Calu3 (cell line): ENCODE results near the gene PRKX. TPM values are rescaled to one million over a fixed set of nuclear protein-coding genes. Genes with fewer than 3 reads are reported as not detected.
"Not testable (repeated sequence)": the region's sequence is repeated elsewhere in the genome, so short reads cannot be mapped to it uniquely, and the experiment has no call there.

ENCODE experiments used
- BruUV-seq: library from RNA; stranded (reverse); fragments of 400-500 nt; replicated peaks from 2 replicates; lab custom pipeline; 2021; lab: Mats Ljungman, UMichigan
- CTCF ChIA-PET: fragments of 300-600 bp; sonication (Branson Sonifier 250); formaldehyde crosslinking; loops from one replicate; lab custom pipeline; 2022; ENCODE audit warnings: antibody characterized with exemption; lab: Charles Lee
- DNase-seq: peaks from one replicate; pipeline ENCODE4 v3.0.0; 2022
- H3K27ac Mint-ChIP-seq: one replicate; pipeline ENCODE4 v1.8.0; 2022; ENCODE audit warnings: mixed read lengths; ENCODE audit not compliant: unreplicated experiment
- H3K27me3 Mint-ChIP-seq: one replicate; pipeline ENCODE4 v1.8.0; 2022; ENCODE audit warnings: mixed read lengths; ENCODE audit not compliant: unreplicated experiment
- H3K36me3 Mint-ChIP-seq: one replicate; pipeline ENCODE4 v1.8.0; 2022; ENCODE audit warnings: mild to moderate bottlenecking, moderate library complexity, mixed read lengths; ENCODE audit not compliant: insufficient read depth, unreplicated experiment
- H3K4me1 Mint-ChIP-seq: one replicate; pipeline ENCODE4 v1.8.0; 2022; ENCODE audit warnings: mild to moderate bottlenecking, low read depth, mixed read lengths; ENCODE audit not compliant: unreplicated experiment
- H3K4me3 Mint-ChIP-seq: one replicate; pipeline ENCODE4 v1.8.0; 2022; ENCODE audit warnings: mild to moderate bottlenecking, low read depth, moderate library complexity, mixed read lengths; ENCODE audit not compliant: unreplicated experiment
- H3K9me3 Mint-ChIP-seq: one replicate; pipeline ENCODE4 v1.8.0; 2022; ENCODE audit warnings: low read depth, mixed read lengths; ENCODE audit not compliant: unreplicated experiment
- intact Hi-C: fragments of 100-400 bp; cut with micrococcal nuclease; formaldehyde crosslinking; loops from one replicate; pipeline ENCODE4 v1.10.0; 2022; ENCODE audit not compliant: unreplicated experiment
- total RNA-seq: library from RNA; stranded (reverse); gene quantifications from 2 replicates; pipeline ENCODE4 v1.2.3, GENCODE V29; 2022
- TF ChIP-seq, protein P1 (sequence below): fragments of 200-600 bp; IDR thresholded peaks from one replicate; pipeline ENCODE4 v1.8.0; 2022; ENCODE audit warnings: antibody characterized with exemption; ENCODE audit not compliant: unreplicated experiment

PRKX gene
- total RNA-seq, 1 experiment from 2014 or later: 25.7 TPM

DNA sequence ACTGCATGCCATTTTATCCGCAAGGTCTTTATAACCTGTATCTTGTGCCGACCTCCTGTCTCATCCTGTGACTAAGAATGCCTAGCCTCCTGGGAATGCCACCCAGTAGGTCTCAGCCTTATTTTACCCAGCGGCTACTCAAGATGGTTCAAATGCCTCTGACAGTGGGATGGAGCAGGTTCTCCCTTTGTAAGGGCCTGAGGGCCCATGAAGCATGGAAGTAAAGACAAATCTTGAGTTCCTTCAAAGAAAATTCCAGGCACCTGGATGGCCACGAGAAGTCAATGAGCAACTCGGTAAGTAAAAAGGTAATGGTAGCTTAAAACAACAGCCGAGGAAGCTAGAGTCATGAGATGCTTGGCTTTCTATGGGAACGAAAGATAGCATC is 19.6 kb upstream of the PRKX start:
- TF ChIP-seq, protein P1, sequence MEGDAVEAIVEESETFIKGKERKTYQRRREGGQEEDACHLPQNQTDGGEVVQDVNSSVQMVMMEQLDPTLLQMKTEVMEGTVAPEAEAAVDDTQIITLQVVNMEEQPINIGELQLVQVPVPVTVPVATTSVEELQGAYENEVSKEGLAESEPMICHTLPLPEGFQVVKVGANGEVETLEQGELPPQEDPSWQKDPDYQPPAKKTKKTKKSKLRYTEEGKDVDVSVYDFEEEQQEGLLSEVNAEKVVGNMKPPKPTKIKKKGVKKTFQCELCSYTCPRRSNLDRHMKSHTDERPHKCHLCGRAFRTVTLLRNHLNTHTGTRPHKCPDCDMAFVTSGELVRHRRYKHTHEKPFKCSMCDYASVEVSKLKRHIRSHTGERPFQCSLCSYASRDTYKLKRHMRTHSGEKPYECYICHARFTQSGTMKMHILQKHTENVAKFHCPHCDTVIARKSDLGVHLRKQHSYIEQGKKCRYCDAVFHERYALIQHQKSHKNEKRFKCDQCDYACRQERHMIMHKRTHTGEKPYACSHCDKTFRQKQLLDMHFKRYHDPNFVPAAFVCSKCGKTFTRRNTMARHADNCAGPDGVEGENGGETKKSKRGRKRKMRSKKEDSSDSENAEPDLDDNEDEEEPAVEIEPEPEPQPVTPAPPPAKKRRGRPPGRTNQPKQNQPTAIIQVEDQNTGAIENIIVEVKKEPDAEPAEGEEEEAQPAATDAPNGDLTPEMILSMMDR: no peak
- CTCF ChIA-PET: no interaction called here
- BruUV-seq: no TSS peak
- intact Hi-C loops: no loop called here
- Mint-ChIP-seq H3K4me1 (no peaks in the 10 kb centered on the region), H3K9me3 (no peaks in the 10 kb centered on the region), H3K4me3 (no peak overlapping the region), H3K27me3 (peaks cover 12% of the 10 kb centered on the region), H3K36me3 (no peaks in the 10 kb centered on the region), H3K27ac (no peak overlapping the region)
- no peak for DNase-seq

- DNase-seq, BruUV-seq, H3K4me3 Mint-ChIP-seq, intact Hi-C loops, H3K36me3 Mint-ChIP-seq, CTCF ChIA-PET, H3K27ac Mint-ChIP-seq, H3K9me3 Mint-ChIP-seq, H3K4me1 Mint-ChIP-seq: not testable (repeated sequence)
- H3K27me3 Mint-ChIP-seq: peaks cover 12% of the 10 kb centered on the region
Observed at GRCh38 chrX:3732326-3733042, 19.0 kb upstream of the PRKX start.

DNA sequence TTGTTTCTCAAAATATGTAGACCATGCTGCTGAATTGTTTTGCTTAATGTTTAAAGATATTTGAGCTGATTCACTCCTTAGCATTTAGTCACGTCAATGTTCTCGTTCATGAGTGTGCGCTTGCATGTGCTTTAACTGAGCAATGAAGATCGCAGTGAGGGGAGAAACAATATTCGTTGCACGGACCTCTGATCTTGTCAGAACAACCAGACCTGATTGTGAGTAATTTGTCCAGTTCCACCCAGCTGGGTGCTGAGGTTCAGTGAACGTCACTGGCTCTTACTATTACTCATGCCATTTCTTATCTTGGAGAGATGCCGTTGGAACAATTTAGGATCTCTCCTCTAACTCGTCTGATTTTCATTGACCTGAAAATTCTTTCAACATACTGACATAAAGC is 15.0 kb upstream of the PRKX start:
- Mint-ChIP-seq H3K27me3 (no peaks in the 10 kb centered on the region), H3K9me3 (no peaks in the 10 kb centered on the region), H3K4me1 (no peaks in the 10 kb centered on the region), H3K4me3 (no peak overlapping the region), H3K36me3 (no peaks in the 10 kb centered on the region), H3K27ac (no peak overlapping the region)
- TF ChIP-seq, protein P1: no peak
- no TSS peak for BruUV-seq
- DNase-seq: no peak
- intact Hi-C loops: no loop called here
- CTCF ChIA-PET: no interaction called here

- DNase-seq, H3K27me3 Mint-ChIP-seq, H3K36me3 Mint-ChIP-seq, H3K4me3 Mint-ChIP-seq, H3K27ac Mint-ChIP-seq, H3K9me3 Mint-ChIP-seq, BruUV-seq, CTCF ChIA-PET, intact Hi-C loops, H3K4me1 Mint-ChIP-seq: not testable (repeated sequence)
Observed at GRCh38 chrX:3723460-3723859, 10.0 kb upstream of the PRKX start.

GRCh38 chrX:3717742-3718420 is 4.4 kb upstream of the PRKX start:
- no peak overlapping the region for H3K27ac Mint-ChIP-seq

More at GRCh38 chrX:3717742-3718420, 4.4 kb upstream of the PRKX start:
- Mint-ChIP-seq H3K27me3 (no peaks in the 10 kb centered on the region), H3K4me1 (no peaks in the 10 kb centered on the region), H3K9me3 (no peaks in the 10 kb centered on the region), H3K4me3 (no peak overlapping the region), H3K36me3 (peaks cover 6% of the 10 kb centered on the region)
- no peak for DNase-seq
- no TSS peak for BruUV-seq
- TF ChIP-seq, protein P1: no peak
- CTCF ChIA-PET: no interaction called here
- intact Hi-C loops: no loop called here
